ENCODE results near the gene NUDT7. TPM values are rescaled to one million over a fixed set of nuclear protein-coding genes. Genes with fewer than 3 reads are reported as not detected.

NUDT7 gene
- total RNA-seq, 2 donors from 2014 or later = 6.5 to 8.2 TPM

DNA sequence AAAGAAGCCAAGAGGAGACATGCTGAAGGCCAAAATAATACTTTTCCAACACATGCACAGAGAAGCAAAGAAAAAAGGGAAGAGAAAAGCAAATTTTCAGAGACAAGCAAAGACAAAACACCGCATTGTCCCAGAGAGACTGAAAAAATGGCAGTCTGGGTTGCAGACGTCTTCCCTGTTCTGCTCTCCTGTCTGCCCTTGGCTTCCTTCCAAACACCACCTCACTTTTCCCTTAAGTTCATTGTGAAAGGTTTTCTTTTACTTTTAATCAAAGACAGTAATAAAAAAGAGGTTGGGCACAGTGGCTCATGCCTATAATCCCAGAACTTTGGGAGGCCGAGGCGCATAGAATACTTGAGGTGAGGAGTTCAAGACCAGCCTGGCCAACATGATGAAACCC is 44.9 kb downstream of the NUDT7 start:
- no peak overlapping the region for H3K4me3 Mint-ChIP-seq
- H3K4me1 Mint-ChIP-seq (ENCODE audit: low read depth) = no peaks in the 10 kb centered on the region
- ATAC-seq (replicated peaks in 1 of 2) (no peak), DNase-seq (no peak)
- no peak overlapping the region for H3K27ac Mint-ChIP-seq
- H3K27me3 Mint-ChIP-seq (ENCODE audit: low read depth) = peaks cover 13% of the 10 kb centered on the region
- no peaks in the 10 kb centered on the region for H3K36me3 Mint-ChIP-seq (ENCODE audit: insufficient read depth in 2 of 2)
- H3K9me3 Mint-ChIP-seq = no peaks in the 10 kb centered on the region

DNA sequence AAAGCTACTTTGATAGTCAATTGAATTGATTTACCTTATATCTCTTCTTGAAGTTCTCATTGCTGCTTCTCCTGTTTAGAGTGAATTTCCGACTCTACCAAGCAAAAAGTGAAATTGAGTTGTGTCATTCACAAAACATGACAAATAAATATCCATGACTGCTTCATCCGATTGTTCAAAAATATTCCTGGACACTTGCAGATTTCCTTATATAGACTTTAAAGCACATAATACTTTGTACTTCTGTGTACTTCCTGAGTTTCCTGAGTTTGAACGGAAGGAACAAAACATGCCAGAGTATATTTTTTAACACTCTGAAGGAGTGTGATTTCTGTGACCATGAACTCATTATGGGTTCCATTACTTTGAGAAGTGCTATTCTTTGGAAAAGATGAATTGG is 45.5 kb downstream of the NUDT7 start:
- peaks cover 13% of the 10 kb centered on the region for H3K27me3 Mint-ChIP-seq (ENCODE audit: low read depth)
- H3K36me3 Mint-ChIP-seq (ENCODE audit: insufficient read depth in 2 of 2) = no peaks in the 10 kb centered on the region
- H3K27ac Mint-ChIP-seq = no peak overlapping the region
- no peak for ATAC-seq (replicated peaks in 1 of 2)
- no peaks in the 10 kb centered on the region for H3K4me1 Mint-ChIP-seq (ENCODE audit: low read depth)
- no peak for DNase-seq
- H3K9me3 Mint-ChIP-seq = no peaks in the 10 kb centered on the region
- H3K4me3 Mint-ChIP-seq = no peak overlapping the region

DNA sequence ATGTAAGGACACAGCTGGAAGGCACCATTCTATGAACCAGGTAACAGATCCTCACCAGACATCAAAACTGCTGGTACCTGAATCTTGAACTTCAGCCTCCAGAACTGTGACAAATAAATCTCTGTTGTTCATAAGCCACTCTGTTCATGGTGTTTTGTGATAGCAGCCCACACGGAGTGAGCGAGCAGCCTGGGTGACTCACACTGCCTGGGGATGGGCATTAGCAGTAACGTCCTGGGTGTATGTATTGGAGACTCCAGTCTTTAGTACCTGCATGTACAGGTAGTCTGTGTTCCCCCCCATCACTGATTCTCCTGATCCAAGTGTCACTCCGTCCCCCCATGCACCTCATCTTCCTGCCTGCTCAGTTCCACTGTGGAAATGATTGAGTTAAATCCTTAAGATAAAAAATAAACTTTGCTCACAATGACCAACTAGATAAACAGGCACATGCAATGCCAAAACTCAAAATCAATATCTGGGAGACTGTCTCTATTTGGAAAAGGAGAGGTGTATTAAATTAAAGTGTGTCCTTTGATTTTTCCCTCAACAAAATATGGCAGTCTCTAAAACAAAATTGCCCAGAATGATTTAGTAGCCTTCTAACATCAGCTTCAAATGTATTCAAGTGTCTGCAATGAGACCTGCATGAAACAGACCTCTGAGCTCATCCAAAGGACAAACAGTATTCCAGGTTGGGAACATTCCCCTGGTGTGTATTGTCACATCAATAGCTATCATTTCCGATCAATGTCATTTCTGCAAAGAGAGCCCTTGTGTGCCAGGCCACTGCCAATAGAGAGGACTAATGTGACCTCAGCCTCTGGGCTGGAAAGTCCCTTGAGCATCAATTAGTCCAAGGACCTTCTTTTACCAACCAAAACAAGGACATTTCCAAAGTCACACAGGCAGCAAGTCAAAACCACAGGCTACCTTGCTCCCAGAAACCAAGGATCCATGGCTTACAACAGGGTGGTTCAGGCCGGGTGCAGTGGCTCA is 53.9 kb downstream of the NUDT7 start:
- H3K4me3 Mint-ChIP-seq = no peak overlapping the region
- ATAC-seq (replicated peaks in 1 of 2) = no peak
- peaks cover 10% of the 10 kb centered on the region for H3K27me3 Mint-ChIP-seq (ENCODE audit: low read depth)
- no peaks in the 10 kb centered on the region for H3K9me3 Mint-ChIP-seq
- no peaks in the 10 kb centered on the region for H3K36me3 Mint-ChIP-seq (ENCODE audit: insufficient read depth in 2 of 2)
- no peak overlapping the region for H3K27ac Mint-ChIP-seq
- DNase-seq = no peak
- no peaks in the 10 kb centered on the region for H3K4me1 Mint-ChIP-seq (ENCODE audit: low read depth)

DNA sequence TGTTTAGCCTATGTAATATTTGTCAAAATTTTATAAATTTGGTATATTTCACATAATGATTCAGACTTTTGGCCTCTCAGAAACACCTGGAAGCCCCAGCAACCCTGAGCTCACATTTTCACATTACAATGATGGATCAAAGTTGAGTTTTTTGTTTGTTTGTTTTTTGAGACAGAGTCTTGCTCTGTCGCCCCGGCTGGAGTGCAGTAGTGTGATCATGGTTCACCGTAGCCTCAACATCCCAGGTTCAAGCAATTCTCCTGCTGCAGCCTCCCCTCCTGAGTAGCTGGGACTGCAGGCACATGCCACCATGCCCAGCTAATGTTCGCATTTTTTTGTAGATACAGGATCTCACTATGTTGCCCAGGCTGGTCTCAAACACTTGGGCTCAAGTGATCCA is 55.4 kb downstream of the NUDT7 start:
- no peak for ATAC-seq (replicated peaks in 1 of 2)
- H3K9me3 Mint-ChIP-seq = no peaks in the 10 kb centered on the region
- no peak for DNase-seq
- peaks cover 12% of the 10 kb centered on the region for H3K27me3 Mint-ChIP-seq (ENCODE audit: low read depth)
- H3K4me3 Mint-ChIP-seq = no peak overlapping the region
- H3K27ac Mint-ChIP-seq = no peak overlapping the region
- no peaks in the 10 kb centered on the region for H3K4me1 Mint-ChIP-seq (ENCODE audit: low read depth)
- H3K36me3 Mint-ChIP-seq (ENCODE audit: insufficient read depth in 2 of 2) = no peaks in the 10 kb centered on the region

DNA sequence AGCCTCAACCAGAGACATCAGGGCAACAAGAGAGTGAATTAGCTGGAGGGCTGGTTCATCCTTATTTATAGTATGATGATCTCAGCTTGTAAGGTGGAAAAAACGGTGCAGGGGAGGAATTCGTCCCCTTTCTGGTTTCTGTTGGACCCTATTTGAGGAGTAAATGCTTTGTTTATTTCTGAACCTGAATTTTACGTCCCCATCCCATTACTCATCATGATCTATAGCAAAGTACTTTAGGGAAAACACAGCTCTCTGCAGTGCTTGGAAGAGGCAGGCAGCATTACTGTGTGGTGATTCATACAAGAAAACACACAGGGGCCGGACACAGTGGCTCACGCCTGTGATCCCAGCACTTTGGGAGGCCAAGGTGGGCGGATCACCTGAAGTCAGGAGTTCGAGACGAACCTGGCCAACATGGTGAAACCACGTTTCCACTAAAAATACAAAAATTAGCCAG is 58.1 kb downstream of the NUDT7 start:
- Mint-ChIP-seq H3K4me1 (ENCODE audit: low read depth) (no peaks in the 10 kb centered on the region), H3K9me3 (no peaks in the 10 kb centered on the region), H3K27ac (no peak overlapping the region), H3K27me3 (ENCODE audit: low read depth) (peaks cover 12% of the 10 kb centered on the region), H3K4me3 (no peak overlapping the region), H3K36me3 (ENCODE audit: insufficient read depth in 2 of 2) (no peaks in the 10 kb centered on the region)
- no peak for DNase-seq
- no peak for ATAC-seq (replicated peaks in 1 of 2)

DNA sequence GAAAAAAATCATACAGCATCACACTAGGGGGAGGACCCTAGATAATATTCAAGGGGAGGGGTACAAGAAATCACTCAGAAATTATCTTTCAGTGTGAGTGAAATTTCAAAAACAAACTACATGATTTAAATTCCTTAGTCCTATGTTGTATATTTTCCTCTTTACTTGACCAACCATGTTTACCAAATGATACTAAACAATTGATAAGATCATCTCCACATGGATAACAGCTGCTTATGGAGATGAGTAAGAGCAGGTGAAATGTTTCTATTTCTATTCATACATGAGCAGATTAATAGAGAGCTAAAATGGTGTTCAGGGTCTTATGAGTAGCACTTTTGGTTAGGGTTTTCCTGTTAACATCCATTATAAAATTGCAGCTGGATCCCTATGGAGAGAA is 58.8 kb downstream of the NUDT7 start:
- ATAC-seq (replicated peaks in 1 of 2) = no peak
- no peak overlapping the region for H3K27ac Mint-ChIP-seq

DNA sequence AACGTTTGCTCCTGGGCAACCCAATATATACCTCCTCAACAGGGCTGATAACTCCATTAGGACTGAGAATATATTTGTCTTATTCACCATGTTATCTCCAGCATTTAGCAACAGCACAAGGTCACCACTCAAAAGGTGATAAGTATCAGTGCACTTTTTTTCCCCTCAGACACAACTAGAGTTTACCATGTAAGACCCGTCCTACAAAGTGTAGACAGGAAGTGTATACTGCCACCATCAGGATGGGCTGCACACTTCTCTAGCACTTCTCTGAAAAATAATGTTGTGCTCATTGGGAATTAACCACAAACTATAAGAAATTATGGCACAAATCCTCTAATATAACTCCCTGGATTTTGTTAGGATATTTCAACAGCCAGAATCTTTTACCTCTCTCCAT is 60.4 kb downstream of the NUDT7 start:
- H3K27me3 Mint-ChIP-seq (ENCODE audit: low read depth) = peaks cover 23% of the 10 kb centered on the region
- DNase-seq = no peak
- H3K27ac Mint-ChIP-seq = no peak overlapping the region
- H3K4me1 Mint-ChIP-seq (ENCODE audit: low read depth) = no peaks in the 10 kb centered on the region
- no peaks in the 10 kb centered on the region for H3K36me3 Mint-ChIP-seq (ENCODE audit: insufficient read depth in 2 of 2)
- H3K9me3 Mint-ChIP-seq = no peaks in the 10 kb centered on the region
- peak in 1 of 2 donors; percentile 39 for ATAC-seq (replicated peaks in 1 of 2)
- H3K4me3 Mint-ChIP-seq = no peak overlapping the region

More for the DNA sequence above, 58.8 kb downstream of the NUDT7 start:
- Mint-ChIP-seq H3K4me1 (ENCODE audit: low read depth) (no peaks in the 10 kb centered on the region), H3K4me3 (no peak overlapping the region), H3K36me3 (ENCODE audit: insufficient read depth in 2 of 2) (no peaks in the 10 kb centered on the region), H3K9me3 (no peaks in the 10 kb centered on the region), H3K27me3 (ENCODE audit: low read depth) (peaks cover 11% of the 10 kb centered on the region)
- no peak for DNase-seq

DNA sequence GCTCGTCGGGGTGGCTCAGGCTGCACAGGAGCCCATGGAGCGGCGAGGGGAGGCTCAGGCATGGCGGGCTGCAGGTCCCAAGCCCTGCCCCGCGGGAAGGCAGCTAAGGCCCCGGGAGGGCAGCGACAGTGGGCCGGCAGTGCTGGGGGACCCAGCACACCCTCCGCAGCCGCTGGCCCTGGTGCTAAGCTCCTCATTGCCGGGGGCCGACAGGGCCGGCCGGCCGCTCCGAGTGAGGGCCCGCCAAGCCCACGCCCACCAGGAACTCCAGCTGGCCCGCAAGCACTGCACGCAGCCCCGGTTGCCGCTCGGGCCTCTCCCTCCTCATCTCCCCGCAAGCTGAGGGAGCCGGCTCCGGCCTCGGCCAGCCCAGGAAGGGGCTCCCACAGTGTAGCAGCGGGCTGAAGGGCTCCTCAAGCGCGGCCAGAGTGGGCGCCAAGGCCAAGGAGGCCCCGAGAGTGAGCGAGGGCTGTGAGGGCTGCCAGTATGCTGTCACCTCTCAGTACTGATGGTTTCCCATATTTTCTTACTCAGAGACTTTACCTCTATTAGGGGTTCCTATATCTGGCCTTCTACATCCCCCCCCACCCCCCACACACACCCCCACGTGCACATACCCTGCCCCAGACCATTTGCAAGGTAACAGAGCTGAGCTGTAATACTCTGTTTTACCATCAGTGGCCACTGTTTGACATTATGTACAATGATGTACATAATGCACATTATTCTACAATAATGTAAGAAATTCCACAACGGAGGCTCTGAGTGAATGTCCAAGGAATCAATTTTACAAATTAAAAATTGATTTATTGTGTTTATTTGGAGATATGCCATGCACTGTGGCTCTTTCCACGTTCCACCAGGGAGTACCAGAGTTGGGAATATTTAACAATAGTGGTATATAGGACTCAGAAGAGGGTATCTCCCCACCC is 62.4 kb downstream of the NUDT7 start:
- Mint-ChIP-seq H3K36me3 (ENCODE audit: insufficient read depth in 2 of 2) (peaks cover 0 to 2% of the 10 kb centered on the region in 2 donors), H3K27me3 (ENCODE audit: low read depth) (peaks cover 37% of the 10 kb centered on the region), H3K27ac (no peak overlapping the region), H3K4me3 (no peak overlapping the region), H3K9me3 (no peaks in the 10 kb centered on the region), H3K4me1 (ENCODE audit: low read depth) (peaks cover 6% of the 10 kb centered on the region)
- DNase-seq = no peak
- ATAC-seq (replicated peaks in 1 of 2) = no peak

DNA sequence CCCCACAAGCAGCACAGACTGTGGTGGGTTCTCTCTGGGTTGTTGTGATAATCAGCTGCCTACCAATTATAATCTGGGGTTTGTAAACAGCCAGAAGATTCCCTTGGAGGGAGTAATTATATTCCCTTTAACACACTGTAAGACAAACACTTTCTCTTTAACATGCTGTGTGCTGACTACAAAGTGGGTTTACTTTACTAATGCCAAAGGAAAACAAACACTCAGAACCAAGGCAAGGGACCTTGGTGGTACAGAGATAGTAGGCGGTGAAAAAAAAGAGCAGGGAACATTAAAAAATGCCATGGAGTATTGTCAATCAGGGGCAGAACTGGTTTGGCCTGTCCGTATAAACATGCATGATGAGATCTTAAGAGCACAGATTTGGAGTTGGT is 63.1 kb downstream of the NUDT7 start:
- ATAC-seq (replicated peaks in 1 of 2) = no peak
- Mint-ChIP-seq H3K27me3 (ENCODE audit: low read depth) (peaks cover 44% of the 10 kb centered on the region), H3K4me1 (ENCODE audit: low read depth) (peaks cover 6% of the 10 kb centered on the region), H3K27ac (no peak overlapping the region), H3K4me3 (no peak overlapping the region), H3K9me3 (no peaks in the 10 kb centered on the region), H3K36me3 (ENCODE audit: insufficient read depth in 2 of 2) (peaks cover 0 to 2% of the 10 kb centered on the region in 2 donors)
- no peak for DNase-seq

DNA sequence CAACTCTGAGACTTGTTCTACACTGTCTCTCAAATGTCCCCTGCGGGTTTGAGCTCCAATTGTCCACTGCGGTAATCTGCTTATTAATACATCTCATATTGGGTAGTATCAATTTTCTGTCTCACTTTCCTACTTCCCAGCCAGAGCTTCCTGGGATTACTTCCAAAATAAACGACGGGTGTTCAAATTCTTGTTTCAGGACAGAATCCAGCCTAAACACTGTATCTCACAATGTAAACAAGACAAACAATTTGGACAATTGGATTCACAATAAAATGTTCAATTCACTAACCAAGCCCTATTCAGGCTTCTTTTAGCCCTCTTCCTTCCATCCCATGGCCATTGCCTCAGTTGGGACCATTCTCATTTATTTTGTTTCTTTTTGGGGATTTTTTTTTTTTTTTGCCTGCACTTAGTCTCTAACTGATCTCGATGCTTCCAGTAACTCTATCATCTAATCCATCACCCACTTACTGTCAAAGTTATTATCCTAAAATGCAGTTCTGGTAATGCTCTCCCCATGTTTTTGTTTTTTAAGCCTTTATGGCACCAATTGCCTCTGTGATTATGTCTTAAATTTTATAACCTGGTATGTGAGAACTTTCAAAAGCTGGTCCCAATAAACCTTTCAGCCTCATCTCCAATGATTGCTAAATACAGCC is 64.0 kb downstream of the NUDT7 start:
- peaks cover 0 to 2% of the 10 kb centered on the region in 2 donors for H3K36me3 Mint-ChIP-seq (ENCODE audit: insufficient read depth in 2 of 2)
- no peak for DNase-seq
- peaks cover 47% of the 10 kb centered on the region for H3K27me3 Mint-ChIP-seq (ENCODE audit: low read depth)
- ATAC-seq (replicated peaks in 1 of 2) = no peak
- H3K4me3 Mint-ChIP-seq = no peak overlapping the region
- no peak overlapping the region for H3K27ac Mint-ChIP-seq
- H3K9me3 Mint-ChIP-seq = no peaks in the 10 kb centered on the region
- H3K4me1 Mint-ChIP-seq (ENCODE audit: low read depth) = peaks cover 6% of the 10 kb centered on the region

DNA sequence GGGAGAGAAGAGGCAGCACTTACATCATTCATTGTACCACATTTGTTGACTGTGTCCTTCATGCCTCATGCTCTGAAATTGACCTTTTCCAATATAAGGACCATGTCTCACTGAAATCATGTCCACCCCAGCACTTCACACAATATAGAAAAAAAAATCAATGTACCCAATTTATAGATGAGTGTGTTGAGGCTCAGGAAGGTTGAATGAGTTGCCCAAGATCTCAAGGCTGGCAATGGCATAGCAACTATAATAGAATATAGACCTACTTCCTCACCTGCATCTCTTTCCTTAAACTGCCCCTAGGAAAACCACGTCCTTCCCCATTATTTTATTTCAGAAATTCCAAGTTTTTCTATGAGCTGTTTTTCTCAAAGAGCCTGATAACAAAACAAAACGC is 65.1 kb downstream of the NUDT7 start:
- H3K27ac Mint-ChIP-seq = no peak overlapping the region
- no peak for DNase-seq
- no peak for ATAC-seq (replicated peaks in 1 of 2)
- peaks cover 55% of the 10 kb centered on the region for H3K27me3 Mint-ChIP-seq (ENCODE audit: low read depth)
- peak overlapping the region in 1 of 2 donors; percentile 14 for H3K4me3 Mint-ChIP-seq
- peaks cover 0 to 2% of the 10 kb centered on the region in 2 donors for H3K36me3 Mint-ChIP-seq (ENCODE audit: insufficient read depth in 2 of 2)
- peaks cover 6% of the 10 kb centered on the region for H3K4me1 Mint-ChIP-seq (ENCODE audit: low read depth)
- no peaks in the 10 kb centered on the region for H3K9me3 Mint-ChIP-seq

DNA sequence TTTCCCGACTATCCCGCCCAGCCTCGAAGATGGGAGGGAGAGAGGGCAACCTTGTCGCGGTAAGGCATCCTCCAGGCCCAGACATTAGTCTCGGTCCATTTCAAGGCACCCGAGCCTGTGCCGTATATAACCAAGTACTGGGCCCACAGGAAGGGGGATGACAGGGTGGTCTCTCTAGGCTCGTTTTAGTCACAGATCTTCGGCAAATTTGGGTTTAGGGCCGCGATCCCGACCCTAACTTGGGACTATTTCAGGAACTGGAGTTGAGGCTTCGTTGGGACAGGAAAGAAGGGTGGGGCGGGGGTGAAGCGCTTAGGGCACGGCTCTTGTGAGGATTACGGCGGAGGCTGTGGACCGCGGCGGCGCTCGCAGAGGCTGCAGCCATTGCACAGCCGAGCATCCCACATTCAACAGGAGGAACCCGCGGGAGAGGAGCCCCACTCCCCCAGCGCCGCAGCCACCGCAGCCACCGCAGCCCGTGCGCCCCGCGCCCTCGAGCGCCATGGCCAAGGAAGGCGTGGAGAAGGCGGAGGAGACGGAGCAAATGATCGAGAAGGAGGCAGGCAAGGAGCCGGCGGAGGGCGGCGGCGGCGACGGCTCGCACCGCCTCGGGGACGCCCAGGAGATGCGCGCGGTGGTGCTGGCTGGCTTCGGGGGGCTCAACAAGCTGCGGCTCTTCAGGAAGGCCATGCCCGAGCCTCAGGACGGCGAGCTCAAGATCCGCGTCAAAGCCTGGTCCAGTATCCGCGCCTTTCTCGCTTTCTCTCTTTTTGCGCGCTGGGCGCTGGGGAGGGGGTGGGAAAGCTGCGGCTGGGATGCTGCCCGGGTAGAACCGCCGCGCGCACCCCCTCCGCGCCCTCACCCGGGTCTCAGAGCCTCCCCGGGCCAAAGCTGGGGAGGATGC is 66.1 kb downstream of the NUDT7 start, which contains the start of gene VAT1L:
VAT1L (plus strand) TSS at position 384 of the 904 bp plus-strand sequence; CDS start at position 503, 119 bp downstream.
- H3K27ac Mint-ChIP-seq = no peak within 1 kb of the TSS
- peaks cover 6% of the 10 kb centered on the region for H3K4me1 Mint-ChIP-seq (ENCODE audit: low read depth)
- ATAC-seq (replicated peaks in 1 of 2) (peak; percentile 71 to 84), DNase-seq (peak; percentile 24 to 29)
- no peaks in the 10 kb centered on the region for H3K9me3 Mint-ChIP-seq
- H3K27me3 Mint-ChIP-seq (ENCODE audit: low read depth) = peaks cover 56% of the 10 kb centered on the region
- peaks cover 0 to 2% of the 10 kb centered on the region in 2 donors for H3K36me3 Mint-ChIP-seq (ENCODE audit: insufficient read depth in 2 of 2)
- peak within 1 kb of the TSS; percentile 90 to 92 for H3K4me3 Mint-ChIP-seq

Data from activated T-cell treated with anti-CD3 and anti-CD28 coated beads, Interleukin-2, amount 50 U/mL, for 72 hours (primary cell).